GM15510 (cell line): ENCODE results near the gene PRKCD.

Experiments
- POLR2A ChIP-seq: IDR thresholded peaks from 3 replicates; pipeline ENCODE4 v1.6.1; 2011; ENCODE audit warnings: borderline replicate concordance; ENCODE audit not compliant: insufficient read length; ENCODE audit errors: extremely low read depth

PRKCD gene

GRCh38 chr3:53169045-53169831 lies 8.2 kb downstream of the PRKCD start:
- no peak for TF ChIP-seq POLR2A

GRCh38 chr3:53169832-53170324 lies 8.9 kb downstream of the PRKCD start:
- TF ChIP-seq POLR2A = no peak

- TF ChIP-seq POLR2A = peak; percentile 10
These were observed 9.5 kb downstream of the PRKCD start for GRCh38 chr3:53170325-53171063.

GRCh38 chr3:53171064-53171418 lies 10.0 kb downstream of the PRKCD start:
- peak; percentile 4 for TF ChIP-seq POLR2A

GRCh38 chr3:53171827-53172505 lies 11.0 kb downstream of the PRKCD start:
- TF ChIP-seq POLR2A = no peak

GRCh38 chr3:53173107-53173506 lies 12.1 kb downstream of the PRKCD start:
- no peak for TF ChIP-seq POLR2A

- peak; percentile 29 for TF ChIP-seq POLR2A
These were observed 13.6 kb downstream of the PRKCD start for GRCh38 chr3:53174346-53175250.

GRCh38 chr3:53175613-53176540 lies 14.9 kb downstream of the PRKCD start:
- no peak for TF ChIP-seq POLR2A

- no peak for TF ChIP-seq POLR2A
These were observed 17.2 kb downstream of the PRKCD start for GRCh38 chr3:53178246-53178645.

GRCh38 chr3:53179580-53179979 lies 18.6 kb downstream of the PRKCD start:
- no peak for TF ChIP-seq POLR2A

GRCh38 chr3:53180305-53181023 lies 19.5 kb downstream of the PRKCD start:
- TF ChIP-seq POLR2A = peak; percentile 30

- TF ChIP-seq POLR2A = no peak
These were observed 20.0 kb downstream of the PRKCD start for GRCh38 chr3:53181024-53181371.

- no peak for TF ChIP-seq POLR2A
These were observed 20.5 kb downstream of the PRKCD start for GRCh38 chr3:53181528-53181927.
